Fibroblast of lung (primary cell): ENCODE data around the gene KRTAP10-1.
"Not testable (repeated sequence)": the region's sequence is repeated elsewhere in the genome, so short reads cannot be mapped to it uniquely, and the experiment has no call there.

Experiments
- CTCF ChIP-seq, 2 donors: IDR thresholded peaks in 1 of 2; conservative IDR thresholded peaks in 1 of 2; 1 replicate in 1 of 2; 2 replicates in 1 of 2; pipeline ENCODE4 v1.5.1; 2011 to 2012; ENCODE audit warnings: low read length in 2 of 2, control low read depth in 1 of 2, inconsistent platforms in 1 of 2, low read depth in 1 of 2, mild to moderate bottlenecking in 1 of 2
- EZH2 ChIP-seq: IDR thresholded peaks from 2 replicates; pipeline ENCODE4 v1.5.1; 2012; ENCODE audit warnings: low read length, control low read depth, mild to moderate bottlenecking; ENCODE audit errors: missing control alignments

- TF ChIP-seq CTCF (conservative IDR thresholded peaks at IDR 0.05 in 1 of 2, IDR thresholded peaks at IDR 0.05 in 1 of 2; ENCODE audit: low read depth in 1 of 2, low read length in 2 of 2); EZH2: not testable (repeated sequence)
Measured at GRCh38 chr21:44503006-44503889, 36.7 kb downstream of the KRTAP10-1 start.
